Subcutaneous adipose tissue (tissue), 4 donors: Measurements from ENCODE around the gene NKAIN1. TPM values are rescaled to one million over a fixed set of nuclear protein-coding genes. Genes with fewer than 3 reads are reported as not detected.

ENCODE experiments used
- CTCF ChIP-seq: fragments of 450-650 bp; IDR thresholded peaks from one replicate; pipeline ENCODE4 v1.5.1; 2016; ENCODE audit warnings: low read depth, mild to moderate bottlenecking, control low read depth, antibody characterized with exemption, moderate library complexity
- total RNA-seq, 4 donors: library from RNA; depleted of rRNA; stranded (reverse); fragments of >200 nt; gene quantifications; one replicate each; pipeline ENCODE4 v1.1.0, GENCODE V29; 2016

Gene NKAIN1
- total RNA-seq, 4 donors from 2014 or later: not detected

GRCh38 chr1:31140299-31140698 lies 99.4 kb downstream of the NKAIN1 start:
- no peak for TF ChIP-seq CTCF

DNA sequence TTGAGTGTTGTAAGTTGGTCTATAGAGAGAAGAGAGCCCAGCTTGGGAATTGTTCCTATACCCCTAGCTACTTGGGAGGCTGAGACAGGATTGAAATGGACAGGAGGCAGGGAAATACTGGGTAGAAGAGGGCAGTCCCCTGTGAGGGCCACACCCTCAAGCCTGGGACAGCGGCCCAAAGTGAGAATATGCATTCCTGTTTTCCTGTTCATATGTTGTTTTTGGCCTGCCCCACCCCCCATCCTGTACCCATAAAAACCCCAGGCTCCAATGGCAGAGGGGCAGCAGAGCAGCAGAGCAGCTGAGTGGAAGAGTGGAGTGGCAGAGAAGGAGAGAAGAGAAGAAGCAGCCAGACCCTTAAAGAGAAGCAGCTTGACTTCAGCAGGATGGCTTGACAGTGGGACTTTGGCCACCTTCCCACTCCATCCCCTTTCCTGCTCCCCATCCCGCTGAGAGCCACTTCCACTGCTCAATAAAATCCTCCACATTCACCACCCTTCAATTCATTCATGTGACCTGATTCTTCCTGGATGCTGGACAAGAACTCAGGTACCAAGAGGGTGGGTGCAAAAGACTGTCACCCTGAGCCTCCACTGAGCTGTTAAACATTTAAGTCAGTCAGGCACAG lies 103.6 kb downstream of the NKAIN1 start:
- TF ChIP-seq CTCF: no peak

DNA sequence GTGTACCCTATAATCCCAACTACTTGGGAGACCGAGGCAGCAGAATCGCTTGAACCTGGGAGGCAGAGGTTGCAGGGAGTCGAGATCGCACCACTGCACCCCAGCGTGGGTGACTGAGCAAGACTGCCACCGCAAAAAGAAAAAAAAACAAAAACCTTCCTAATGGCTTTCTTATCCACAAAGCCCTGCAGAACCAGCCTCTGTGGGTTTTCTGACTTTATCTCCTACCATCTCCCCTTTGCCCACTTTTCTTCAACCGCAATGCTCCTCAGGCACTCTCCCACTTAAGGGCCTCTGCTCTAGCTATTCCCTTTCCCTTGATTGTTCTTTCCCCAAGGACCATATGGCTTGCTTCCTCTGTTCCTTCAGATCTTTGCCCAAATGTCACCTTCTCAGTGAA lies 106.3 kb downstream of the NKAIN1 start:
- no peak for TF ChIP-seq CTCF

Other genes starting within 250 kb of the NKAIN1 start
- 100 to 1,000 TPM in 1 of 4 donors, 10 to 100 TPM in 3; 75.1 to 104 (median 86.4) TPM for gene PUM1, start 174.2 kb downstream of the NKAIN1 start, total RNA-seq
- gene SNRNP40, start 56.9 kb upstream of the NKAIN1 start, total RNA-seq: 10 to 100 TPM; 31.9 to 41.9 (median 33.9) TPM
- 10 to 100 TPM; 20.4 to 23.5 (median 21.7) TPM for gene ZCCHC17, start 57.1 kb upstream of the NKAIN1 start, total RNA-seq
- 10 to 100 TPM in 3 of 4 donors, not detected in 1; 17.8 to 43.2 (median 18.8) TPM for gene FABP3, start 133.2 kb upstream of the NKAIN1 start, total RNA-seq
- 10 to 100 TPM in 1 of 4 donors, 1 to 10 TPM in 3; 1.6 to 11.0 (median 7.2) TPM for gene SERINC2, start 173.3 kb upstream of the NKAIN1 start, total RNA-seq